ENCODE data around the gene MMD2.
A peak's percentile ranks its signal among the peaks of the same experiment; 100 is the strongest.
"Not testable (repeated sequence)": the region's sequence is repeated elsewhere in the genome, so short reads cannot be mapped to it uniquely, and the experiment has no call there.

MMD2 gene

DNA sequence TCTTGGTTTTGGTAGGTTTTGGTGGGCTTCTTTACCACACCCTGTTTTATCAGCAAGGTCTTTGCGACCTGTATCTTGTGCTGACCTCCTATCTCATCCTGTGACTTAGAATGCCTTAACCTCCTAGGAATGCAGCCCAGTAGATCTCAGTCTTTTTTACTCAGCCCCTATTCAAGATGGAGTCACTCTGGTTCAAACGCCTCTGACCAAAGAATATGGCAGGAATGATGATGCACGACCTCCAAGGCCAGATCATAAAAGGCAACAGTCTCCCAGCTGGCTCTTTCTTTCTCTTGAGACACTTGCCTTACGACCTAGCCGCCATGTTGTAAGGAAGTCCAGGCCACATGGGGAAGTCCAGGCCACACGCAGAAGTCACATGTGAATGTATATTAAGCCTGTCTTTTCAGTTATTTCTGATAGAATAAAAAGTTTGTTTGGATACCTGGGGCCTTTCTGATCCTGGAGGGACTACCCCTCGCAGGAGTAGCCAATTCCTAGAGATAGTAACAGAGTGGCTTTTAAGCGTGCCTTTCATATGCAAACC, 65.0 kb downstream of the MMD2 start:
- DNase-seq (ENCODE audit: low read depth) = no peak

DNA sequence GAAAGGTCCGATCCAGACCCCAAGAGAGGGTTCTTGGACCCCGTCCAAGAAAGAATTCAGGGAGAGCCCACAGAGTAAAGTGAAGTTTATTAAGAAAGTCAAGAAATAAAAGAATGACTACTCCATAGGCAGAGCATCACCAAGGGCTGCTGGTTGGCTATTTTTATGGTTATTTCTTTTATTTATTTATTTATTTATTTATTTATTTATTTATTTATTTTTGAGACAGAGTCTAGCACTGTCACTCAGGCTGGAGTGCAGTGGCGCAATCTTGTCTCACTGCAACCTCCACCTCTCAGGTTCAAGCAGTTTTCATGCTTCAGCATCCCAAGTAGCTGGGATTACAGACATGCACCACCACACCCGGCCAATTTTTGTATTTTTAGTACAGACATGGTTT, 65.8 kb downstream of the MMD2 start:
- DNase-seq (ENCODE audit: low read depth) = not testable (repeated sequence)

DNA sequence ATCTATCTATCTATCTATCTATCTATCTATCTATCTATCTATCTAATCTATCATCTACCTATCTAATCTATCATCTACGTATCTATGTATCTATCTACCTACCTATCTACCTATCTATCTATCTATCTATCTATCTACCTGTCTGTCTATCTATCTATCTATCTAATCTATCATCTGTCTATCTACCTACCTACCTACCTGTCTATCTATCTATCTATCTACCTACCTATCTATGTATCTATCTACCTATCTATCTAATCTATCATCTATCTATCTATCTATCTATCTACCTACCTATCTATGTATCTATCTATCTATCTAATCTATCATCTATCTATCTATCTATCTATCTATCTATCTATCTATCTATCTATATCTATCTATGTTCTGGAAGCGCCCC, 67.5 kb downstream of the MMD2 start:
- not testable (repeated sequence) for DNase-seq (ENCODE audit: low read depth)

DNA sequence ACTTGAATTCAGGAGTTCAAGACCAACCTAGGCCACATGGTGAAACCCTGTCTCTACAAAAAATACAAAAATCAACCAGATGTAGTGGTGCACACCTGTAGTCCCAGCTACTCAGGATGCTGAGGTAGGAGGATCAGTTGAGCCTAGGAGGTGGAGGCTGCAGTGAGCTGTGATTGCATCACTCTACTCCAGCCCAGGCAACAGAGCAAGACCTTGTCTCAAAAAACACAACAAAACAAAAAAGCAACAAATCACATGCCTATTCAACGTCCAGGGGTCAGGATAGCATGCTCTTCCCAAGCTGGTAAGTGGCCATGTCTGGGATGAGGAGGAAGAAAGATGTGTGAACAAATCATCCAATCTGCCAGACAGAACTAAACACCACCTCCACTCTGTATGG, 69.3 kb downstream of the MMD2 start:
- no peak for DNase-seq (ENCODE audit: low read depth)

DNA sequence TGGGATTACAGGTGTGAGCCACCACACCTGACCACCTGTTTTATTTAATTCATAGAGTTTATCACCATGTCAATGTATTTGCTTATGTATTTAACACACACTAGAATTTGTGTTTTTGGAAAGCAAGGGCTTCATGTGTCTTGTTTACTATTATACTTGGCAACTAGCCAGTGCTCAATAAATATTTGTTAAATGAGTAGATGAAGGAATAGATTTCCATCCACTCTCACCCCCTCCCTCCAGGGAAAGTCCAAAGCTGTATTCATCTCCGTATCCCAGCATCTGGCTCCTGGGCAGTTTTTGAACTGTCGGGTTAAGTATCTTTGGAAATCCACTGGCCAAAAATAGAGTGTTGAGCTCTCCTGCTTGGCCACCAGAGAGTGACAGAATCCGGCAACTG, 70.8 kb downstream of the MMD2 start:
- DNase-seq (ENCODE audit: low read depth) = no peak

DNA sequence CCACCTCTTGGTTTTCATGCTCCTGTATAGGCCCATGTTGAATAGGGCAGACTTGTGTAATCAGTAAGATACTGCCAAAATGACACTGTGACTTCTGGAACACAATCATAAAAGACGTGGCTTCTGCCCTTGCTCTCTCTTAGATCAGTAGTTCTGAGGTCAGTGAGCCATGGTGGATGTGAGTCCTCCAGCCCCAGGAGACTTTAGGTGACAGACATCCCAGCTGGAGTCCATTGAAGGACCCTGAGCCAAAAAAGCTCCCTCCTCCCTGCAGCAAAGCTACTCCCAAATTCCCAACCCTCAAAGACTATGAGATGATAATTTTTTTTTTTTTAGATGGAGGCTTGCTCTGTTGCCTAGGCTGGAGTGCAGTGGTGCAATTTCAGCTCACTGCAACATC, 72.3 kb downstream of the MMD2 start:
- DNase-seq (ENCODE audit: low read depth) = no peak

DNA sequence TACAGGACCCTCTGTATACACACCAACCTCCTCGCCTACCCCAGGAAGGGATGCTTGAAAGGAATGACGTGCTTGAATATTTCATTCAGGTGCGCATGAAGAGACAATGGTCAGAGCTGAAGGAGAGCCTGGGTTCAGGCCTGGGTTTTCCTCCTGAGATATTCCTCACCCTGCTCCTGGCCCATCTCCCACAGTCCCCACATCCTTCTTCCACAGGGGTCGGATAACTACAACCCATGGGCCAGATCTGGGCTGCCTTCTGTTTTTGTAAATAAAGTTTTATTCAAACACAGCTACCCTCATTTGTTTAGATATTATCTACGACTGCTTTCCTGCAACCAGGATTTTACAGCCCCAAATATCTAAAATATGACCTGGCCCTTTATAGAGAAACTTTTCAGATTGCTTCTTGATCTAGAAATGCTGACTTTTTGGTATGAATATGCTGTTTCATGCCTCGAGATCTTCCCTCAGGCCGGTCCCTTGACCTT, 73.6 kb downstream of the MMD2 start:
- no peak for DNase-seq (ENCODE audit: low read depth)

DNA sequence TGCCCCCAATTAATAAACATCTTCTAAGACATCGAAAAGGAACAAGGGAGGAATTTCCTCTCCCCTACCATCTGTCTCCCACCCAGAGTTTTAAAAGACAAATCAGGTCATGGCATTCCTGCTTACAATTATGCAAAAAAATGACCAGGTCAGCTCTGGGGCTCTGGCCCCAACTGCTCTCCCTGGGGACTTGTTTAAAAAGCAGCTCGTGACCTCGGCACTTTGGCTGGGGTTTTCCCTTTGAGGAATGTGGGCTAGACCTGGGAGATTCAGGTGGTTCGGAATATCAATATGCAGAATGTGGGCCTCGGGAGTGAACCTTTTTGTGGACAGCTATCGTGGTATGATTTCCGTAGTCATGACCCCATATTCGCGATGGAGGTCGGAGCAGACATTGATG, 74.8 kb downstream of the MMD2 start:
- no peak for DNase-seq (ENCODE audit: low read depth)

DNA sequence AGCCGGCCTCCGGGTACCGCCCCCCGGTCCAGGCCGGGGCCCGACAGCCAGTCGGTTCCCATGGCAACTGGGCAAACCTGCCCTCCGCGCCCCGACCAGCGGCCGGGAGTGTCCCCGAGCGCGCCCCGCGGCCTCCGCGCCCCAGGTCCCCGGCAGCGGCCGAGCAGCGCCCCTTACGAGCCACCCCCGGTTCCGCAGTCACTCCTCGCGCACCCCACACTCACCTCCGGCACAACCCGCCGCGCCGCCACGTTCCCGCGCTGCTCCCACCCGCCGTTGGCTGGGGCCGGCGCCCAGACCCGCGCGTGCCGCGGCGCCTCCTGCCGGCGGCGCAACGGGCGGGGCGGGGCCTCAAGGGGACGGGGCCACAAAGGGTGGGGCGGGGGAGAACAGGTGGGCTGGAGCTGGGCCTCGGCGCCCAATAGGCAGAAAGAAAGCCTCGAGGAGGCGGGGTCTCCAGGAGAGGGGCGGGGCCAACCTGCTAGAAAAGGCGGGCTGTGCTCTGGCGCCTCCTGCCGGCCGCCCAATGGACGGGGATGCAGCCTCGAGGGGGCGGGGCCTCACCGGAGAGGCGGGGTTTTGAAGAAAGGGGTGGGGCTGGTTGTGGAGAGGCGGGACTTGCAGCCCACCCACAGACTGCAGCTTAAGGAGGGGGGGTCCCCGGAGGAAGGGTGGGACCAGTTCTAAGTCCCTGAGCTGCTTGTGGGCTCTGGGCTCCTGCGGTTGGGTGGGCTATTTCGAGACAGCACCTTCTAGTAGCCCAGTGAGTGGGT, 75.4 kb downstream of the MMD2 start, which contains the start of gene RADIL:
TSS of gene RADIL (minus strand) at position 345 of the 773 bp plus-strand sequence. CDS start 5,577 bp downstream, outside the sequence.
- DNase-seq (ENCODE audit: low read depth) = peak; percentile 62

DNA sequence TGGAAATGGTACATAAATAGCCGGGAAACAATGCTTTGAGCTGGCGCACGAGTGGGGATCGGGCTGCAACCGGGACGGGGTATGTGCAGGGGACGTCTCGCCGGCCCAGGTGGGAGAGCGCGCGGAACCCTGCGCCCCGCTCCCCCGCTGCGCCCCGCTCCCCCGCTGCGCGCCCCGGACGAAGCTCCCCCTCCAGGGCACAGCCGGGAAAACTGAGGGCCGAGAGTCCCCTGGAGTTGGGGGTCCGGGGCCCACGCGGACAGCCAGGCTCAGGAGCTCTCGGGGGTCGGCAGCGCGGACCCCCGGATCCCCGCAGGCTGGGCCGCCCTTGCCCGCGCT, 76.0 kb downstream of the MMD2 start:
- DNase-seq (ENCODE audit: low read depth) = no peak

DNA sequence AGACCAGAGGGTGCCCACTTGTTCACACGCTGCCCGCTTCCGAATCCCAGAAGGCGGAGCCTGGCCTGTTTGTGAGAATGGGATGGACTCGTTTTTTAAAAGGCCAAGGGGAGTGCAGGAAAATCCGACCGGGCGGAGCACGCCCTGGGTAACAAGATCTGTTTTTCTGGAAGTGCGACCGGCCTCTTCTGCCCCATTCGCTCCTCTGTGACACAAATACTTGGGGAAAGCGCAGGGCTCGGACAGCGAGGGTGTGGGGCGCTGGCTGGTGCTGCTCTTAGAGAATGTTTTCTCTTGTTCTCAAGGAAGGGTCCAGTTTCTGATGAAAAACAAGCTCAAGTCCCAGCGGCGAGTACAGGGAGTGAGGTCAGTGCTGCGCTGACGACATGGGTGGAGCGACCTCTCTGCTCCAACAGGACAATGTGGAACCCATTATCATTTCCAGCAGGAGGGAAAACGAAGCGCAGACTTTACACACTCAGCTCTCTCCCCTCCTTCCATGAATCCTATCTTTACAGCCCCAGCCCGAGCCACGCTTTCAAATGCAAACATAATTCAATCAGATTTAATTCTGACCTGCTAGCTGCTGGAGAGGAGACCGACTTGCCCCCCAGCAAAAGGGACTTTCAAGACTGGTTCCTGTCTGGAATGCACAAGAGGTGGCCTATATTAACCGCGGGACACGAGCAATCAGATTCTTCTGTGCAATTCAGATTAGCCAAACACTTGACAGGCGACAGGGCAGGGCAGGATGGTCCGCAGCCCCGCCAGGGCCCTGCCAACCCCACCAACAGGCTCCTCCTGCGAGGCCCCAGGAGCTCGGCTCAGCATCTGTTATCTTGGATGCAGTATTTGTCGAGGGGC, 76.6 kb downstream of the MMD2 start:
- no peak for DNase-seq (ENCODE audit: low read depth)

DNA sequence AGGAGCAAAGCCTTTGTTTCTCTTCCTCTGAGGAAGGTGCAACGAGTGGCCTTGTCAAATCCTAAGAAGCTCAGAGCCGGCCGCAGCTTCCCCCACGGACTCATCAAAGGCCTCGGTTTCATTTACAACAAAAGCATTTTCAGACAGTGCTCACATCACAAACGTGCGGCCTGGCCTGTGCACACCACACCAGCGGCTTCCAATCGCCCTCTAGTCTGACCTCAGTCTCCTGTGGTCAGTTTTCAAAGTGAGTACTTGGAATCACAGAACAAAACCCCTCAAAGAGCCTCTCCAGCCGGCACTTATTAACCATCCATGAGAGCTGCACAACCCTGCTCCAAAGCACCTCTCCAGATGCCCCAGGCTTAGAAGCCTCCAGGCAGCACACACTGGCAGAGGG, 78.8 kb downstream of the MMD2 start:
- no peak for DNase-seq (ENCODE audit: low read depth)

DNA sequence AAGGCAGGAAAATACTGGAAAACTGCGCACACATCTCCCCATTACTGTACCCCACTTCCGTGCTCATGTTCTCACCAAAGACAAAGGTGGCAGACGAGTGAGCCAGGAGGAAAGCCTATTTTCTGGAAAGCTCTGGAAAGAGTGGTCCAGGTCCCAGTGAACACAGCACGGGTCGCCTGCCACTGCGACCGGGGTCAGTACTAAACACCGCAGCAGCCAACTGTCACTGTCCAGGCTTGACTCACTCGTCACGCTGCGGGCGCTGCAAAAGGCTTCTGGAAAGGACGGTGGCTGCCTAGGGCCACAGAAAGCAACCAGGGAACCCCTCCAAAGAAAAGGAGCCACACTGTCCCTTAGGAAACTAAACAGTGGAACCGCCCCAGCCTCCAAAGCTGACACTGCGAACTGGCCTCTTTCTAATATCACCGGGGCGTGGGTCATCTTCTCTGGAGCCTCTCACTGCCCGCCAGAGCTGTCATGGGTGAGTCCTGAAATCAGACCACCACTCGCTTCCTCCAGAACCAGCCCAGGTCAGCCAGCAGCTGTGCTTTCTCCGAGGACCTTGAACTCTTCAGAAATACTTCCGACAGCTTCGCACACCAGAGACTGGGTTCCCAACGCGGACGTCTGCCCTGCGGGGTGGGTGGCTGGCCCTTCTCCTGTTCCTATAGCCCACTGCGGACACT, 79.4 kb downstream of the MMD2 start:
- DNase-seq (ENCODE audit: low read depth) = no peak

DNA sequence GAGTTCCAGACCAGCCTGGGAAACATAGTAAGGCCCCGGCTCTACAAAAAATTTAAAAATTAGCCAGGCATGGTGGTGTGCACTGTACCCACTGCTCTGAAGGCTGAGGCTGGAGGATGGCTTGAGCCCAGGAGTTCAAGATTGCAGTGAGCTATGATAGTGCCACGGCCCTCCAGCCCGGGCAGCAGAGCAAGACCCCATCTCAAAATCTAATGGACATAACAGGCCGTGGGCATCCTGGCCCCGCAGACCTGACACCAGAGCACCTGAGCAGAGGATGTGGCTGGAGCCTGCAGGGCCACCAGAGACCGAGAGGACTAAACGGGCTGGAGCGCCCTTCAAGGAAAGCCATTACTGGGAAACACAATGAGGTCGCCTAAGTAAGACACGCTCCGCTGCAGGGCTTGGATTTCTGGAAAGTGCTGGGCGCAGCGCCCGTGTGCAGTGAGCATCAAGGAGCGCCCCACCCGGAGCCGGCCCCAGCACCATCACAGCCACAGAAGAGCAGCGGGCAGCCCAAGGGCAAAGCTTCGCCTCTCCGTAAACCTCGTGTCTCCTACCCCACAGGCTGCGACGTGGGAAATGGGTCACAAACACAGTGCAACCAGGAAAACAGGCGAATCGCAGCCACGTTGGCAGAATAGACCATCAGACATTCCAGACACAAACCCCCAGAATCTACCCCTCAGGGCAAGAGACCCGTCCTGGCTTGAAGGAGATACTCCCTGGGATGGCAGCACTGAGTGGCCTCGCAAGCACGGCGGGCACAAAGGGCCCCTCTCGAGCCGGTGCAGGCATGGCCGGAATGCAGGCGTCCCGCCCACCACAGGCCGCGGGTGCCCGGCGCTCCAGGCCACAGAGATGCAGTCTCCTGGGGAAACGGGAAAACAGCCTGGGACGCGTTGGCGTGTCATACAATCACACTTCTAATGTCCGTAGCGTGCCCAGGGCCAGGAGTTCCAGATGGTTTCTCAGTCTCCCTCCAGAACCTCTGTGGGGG, 80.4 kb downstream of the MMD2 start:
- DNase-seq (ENCODE audit: low read depth) = no peak

DNA sequence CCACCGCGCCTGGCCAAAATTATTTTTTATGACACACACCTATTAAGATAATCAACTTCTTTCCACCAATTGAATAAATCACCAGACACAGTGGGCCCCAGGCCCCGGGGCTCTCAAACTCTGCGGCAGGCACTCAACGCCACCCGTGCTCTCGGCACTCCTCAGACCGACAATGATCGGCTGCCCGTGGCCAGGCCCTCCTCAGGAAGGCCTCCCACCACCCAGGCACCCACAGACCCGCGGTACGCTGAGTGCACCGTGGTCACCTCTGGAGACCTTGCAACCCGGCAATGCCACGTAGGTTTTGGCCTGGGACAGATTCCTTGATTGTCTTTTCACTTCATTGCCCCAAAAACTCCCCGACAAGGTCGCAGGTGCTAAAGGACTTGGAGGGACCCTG, 82.4 kb downstream of the MMD2 start:
- no peak for DNase-seq (ENCODE audit: low read depth)

DNA sequence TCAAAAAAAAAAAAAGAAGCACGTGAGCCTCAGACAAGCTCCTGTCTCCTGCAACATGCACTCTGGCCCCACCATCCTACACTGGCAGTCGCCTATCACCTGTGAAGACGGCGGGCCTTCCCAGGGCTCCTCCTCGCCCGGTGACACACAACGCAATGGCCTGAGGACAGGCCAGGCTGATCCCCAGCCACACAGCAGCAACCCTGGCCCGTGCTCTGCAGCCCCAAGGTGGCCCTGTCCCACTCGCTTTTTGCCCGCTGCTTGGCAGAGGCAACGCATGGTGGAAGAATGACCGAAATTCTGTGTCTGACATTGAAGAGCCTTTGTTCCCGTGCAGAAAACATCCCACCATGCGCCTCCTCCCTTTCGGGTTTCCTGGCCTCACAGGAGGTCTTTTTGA, 83.6 kb downstream of the MMD2 start:
- DNase-seq (ENCODE audit: low read depth) = no peak

DNA sequence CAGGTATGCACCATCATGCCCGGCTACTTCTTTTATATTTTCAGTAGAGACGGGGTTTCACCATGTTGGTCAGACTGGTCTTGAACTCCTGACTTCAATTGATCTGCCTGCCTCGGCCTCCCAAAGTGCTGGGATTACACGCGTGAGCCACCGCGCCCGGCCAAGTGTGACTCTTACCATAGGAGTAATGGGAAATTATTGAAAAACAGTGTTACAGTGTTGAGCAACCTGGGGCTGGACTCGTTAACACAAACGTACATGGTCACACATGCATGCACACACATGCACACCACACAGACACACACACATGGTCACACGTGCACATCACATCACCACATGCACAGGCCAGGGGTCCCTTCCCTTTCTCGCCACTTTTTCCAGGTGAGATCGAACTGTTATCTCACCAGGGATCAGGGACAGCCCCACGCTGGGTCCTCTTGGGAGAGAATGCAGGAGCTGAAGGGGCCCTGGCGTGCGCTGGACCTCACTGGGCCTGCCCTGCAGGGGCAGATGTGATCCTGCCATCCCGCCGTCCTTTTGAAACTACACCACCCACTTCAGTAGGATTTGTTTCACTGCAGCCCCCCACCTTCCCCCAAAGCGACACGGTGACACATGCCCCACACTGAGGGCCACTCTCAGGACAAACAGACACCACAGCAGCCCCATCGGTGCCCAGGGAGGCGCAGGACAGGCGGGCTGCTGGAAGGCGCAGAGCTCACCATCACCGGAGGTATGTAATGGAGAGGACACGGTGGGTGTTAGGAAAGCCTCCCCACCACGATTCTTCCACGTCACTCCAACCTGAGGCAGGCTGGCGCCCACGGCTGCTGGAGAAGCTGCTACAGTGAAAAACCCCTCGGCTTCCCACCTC, 85.7 kb downstream of the MMD2 start:
- DNase-seq (ENCODE audit: low read depth) = no peak

DNA sequence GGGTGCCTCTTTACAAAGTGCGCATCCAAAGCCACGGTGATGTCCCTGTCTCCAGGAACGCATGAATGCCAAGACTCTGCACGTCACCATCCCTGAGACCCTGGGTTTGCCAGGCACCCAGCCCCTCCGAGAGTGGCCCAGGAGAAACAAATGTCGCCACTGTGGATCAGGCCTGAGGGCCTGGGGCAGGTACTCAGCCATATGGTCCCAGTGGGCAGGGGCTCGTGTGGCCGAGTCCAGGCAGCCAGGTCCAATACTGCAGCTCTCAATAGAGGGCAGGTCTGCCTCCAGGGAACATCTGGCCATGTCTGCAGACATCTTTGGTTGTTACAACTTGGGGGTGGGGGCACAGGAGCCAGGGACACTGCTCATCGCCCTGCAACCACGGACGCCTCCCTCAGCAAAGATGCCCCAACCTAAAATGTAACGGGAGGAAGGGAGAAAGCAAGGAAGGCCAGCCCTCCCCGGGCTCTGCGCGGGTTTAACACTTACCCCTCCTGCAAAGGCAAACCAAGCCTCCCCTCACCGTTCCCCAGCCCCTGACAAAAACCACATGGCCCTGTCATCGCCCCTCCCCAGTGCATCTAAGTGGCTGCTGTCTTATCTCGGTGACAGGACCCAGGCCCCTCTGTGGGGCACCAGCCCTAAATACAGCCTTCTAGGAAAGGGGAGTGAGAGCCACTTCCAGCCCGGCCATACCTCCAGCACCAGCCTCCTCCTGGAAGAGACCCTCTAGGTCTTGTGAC, 86.9 kb downstream of the MMD2 start:
- DNase-seq (ENCODE audit: low read depth) = no peak

DNA sequence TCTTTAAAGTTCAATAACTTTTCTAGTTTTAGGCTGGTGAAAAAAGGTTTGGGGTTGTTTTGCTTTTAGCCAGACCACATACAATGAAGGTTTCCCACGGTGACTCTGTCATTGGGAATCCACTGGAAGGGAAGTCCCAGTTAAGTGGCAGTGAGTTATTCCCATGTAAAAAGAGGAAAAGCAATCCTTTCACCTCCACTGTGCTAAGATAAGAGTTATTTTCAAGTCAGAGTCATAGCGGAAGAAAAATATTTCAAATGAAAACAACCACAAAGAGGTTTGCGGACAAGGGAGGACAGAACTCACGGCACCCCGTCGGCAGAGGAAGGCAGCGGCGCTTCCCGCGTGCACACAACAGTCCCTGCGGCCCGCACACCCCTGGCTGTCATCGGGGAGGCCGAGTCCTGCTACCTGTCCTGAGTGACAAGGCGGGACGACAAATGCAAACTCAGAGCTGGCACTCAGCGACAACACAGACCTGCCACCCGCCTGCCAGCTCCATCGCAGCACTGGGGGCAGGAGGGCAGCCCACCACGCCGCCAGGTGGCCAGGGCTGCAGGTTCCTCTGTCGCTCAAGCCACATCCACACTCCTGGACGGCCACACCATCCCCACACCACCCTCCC, 87.8 kb downstream of the MMD2 start:
- DNase-seq (ENCODE audit: low read depth) = no peak
